GM12874 (cell line): Measurements from ENCODE around the gene EFCAB7.

ENCODE experiments used
- TF ChIP-seq, protein P1 (sequence below): IDR thresholded peaks from 2 replicates; pipeline ENCODE4 v1.5.1; 2011; ENCODE audit warnings: low read depth, mild to moderate bottlenecking, control low read depth, low read length, moderate library complexity; ENCODE audit not compliant: insufficient read depth

The EFCAB7 gene

DNA sequence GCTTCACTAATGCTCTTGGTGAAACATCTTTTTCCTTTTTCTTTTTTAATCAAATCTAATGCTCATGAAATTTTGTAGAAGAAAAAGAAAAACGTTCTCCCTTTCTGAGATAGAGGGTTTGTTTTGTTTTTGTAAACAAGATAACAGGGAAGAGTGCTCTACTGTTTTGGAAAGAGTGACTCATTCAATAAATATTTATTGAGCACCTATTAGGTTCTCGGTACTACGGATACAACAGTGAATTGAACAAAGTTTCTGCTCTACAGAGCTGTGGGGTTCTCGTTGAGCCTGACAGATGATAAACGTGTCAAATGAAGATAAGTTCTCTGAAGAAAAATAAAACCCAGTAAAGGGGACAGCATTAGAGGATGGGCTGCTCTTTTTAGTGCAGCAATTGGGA, 76.9 kb downstream of the EFCAB7 start:
- TF ChIP-seq, protein P1, sequence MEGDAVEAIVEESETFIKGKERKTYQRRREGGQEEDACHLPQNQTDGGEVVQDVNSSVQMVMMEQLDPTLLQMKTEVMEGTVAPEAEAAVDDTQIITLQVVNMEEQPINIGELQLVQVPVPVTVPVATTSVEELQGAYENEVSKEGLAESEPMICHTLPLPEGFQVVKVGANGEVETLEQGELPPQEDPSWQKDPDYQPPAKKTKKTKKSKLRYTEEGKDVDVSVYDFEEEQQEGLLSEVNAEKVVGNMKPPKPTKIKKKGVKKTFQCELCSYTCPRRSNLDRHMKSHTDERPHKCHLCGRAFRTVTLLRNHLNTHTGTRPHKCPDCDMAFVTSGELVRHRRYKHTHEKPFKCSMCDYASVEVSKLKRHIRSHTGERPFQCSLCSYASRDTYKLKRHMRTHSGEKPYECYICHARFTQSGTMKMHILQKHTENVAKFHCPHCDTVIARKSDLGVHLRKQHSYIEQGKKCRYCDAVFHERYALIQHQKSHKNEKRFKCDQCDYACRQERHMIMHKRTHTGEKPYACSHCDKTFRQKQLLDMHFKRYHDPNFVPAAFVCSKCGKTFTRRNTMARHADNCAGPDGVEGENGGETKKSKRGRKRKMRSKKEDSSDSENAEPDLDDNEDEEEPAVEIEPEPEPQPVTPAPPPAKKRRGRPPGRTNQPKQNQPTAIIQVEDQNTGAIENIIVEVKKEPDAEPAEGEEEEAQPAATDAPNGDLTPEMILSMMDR, result no peak

DNA sequence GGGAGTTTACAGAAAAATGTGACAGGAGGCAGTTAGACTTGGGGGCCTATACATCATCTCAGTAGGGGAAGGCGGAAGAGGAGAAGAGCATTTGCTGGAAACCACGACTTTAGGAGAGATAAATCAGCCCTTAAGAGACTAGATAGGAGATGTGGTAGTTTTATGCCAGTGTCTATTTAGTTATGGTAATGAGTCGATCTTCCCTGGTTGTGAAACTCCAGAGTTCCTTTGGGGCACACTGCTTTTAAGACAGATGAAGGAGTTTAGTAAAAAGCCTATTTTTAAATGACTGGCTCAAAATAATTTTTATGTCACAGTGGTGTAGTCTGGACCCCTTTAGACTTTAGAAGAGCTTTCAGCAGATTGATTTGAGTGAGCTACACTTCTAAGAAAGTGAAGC, 77.7 kb downstream of the EFCAB7 start:
- TF ChIP-seq, protein P1, result no peak

- TF ChIP-seq, protein P1, result no peak
Measured at GRCh38 chr1:63601463-63601862, 78.1 kb downstream of the EFCAB7 start.

- TF ChIP-seq, protein P1, result no peak
Measured at GRCh38 chr1:63601912-63602311, 78.6 kb downstream of the EFCAB7 start.

GRCh38 chr1:63602629-63603028, 79.3 kb downstream of the EFCAB7 start:
- TF ChIP-seq, protein P1, result no peak

DNA sequence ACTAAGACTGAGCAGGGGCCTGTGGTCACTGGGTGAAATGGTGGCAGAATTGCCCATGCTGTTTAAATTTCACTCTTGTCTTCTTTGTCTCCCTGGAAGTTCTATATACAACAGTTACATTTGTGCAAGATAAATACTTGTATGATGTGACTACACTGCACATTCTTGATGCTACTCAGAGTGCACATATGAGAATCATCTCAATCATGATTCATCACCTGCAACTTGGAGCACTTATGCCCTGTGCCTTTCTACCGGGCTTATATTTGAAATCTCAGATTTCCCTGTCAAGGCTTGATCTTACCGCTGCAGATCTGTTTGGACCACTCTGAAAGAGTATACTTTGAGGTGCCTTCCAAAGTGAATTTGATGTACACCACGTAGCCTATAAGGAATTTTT, 80.5 kb downstream of the EFCAB7 start:
- TF ChIP-seq, protein P1, result no peak

- TF ChIP-seq, protein P1, result no peak
Measured at GRCh38 chr1:63607322-63607721, 84.0 kb downstream of the EFCAB7 start.

- TF ChIP-seq, protein P1, result no peak
Measured at GRCh38 chr1:63611231-63611630, 87.9 kb downstream of the EFCAB7 start.
